Liver (tissue), 9 donors: ENCODE data around the gene KDM4D. TPM values are rescaled to one million over a fixed set of nuclear protein-coding genes. Genes with fewer than 3 reads are reported as not detected.
"Not testable (repeated sequence)": the region's sequence is repeated elsewhere in the genome, so short reads cannot be mapped to it uniquely, and the experiment has no call there.

Experiments
- DNase-seq: peaks from one replicate; pipeline ENCODE4 v3.0.0-alpha.2; 2017; ENCODE audit warnings: low spot score
- H3K27ac ChIP-seq, 2 donors: one replicate each; pipeline ENCODE4 v1.7.0; 2013; ENCODE audit warnings: inconsistent platforms in 2 of 2, low read length in 2 of 2, control low read depth in 1 of 2, low read depth in 1 of 2, mild to moderate bottlenecking in 1 of 2
- H3K27me3 ChIP-seq, 4 donors: one replicate each; pipeline versions ENCODE4 v1.6.1 to v1.7.0; 2013; ENCODE audit warnings: low read length in 3 of 4, inconsistent platforms in 1 of 4, mild to moderate bottlenecking in 1 of 4, moderate library complexity in 1 of 4; ENCODE audit not compliant: control insufficient read depth in 4 of 4, insufficient read depth in 4 of 4
- H3K36me3 ChIP-seq, 4 donors: one replicate each; pipeline versions ENCODE4 v1.6.1 to v1.7.0; 2013; ENCODE audit warnings: low read length in 3 of 4, mild to moderate bottlenecking in 3 of 4, low read depth in 1 of 4, moderate library complexity in 1 of 4; ENCODE audit not compliant: control insufficient read depth in 4 of 4, insufficient read depth in 3 of 4
- H3K4me1 ChIP-seq, 4 donors: one replicate each; pipeline versions ENCODE4 v1.6.1 to v1.7.0; 2013; ENCODE audit warnings: low read length in 3 of 4, mild to moderate bottlenecking in 3 of 4, moderate library complexity in 1 of 4; ENCODE audit not compliant: control insufficient read depth in 4 of 4, insufficient read depth in 4 of 4
- H3K4me3 ChIP-seq, 3 donors: one replicate each; pipeline versions ENCODE4 v1.6.1 to v1.7.0; 2013; ENCODE audit warnings: low read length in 3 of 3, control low read depth in 1 of 3, low read depth in 1 of 3, mild to moderate bottlenecking in 1 of 3
- H3K9ac ChIP-seq, 2 donors: one replicate each; pipeline ENCODE4 v1.7.0; 2013; ENCODE audit warnings: low read length in 2 of 2, mild to moderate bottlenecking in 2 of 2, moderate library complexity in 2 of 2, control low read depth in 1 of 2, low read depth in 1 of 2
- H3K9me3 ChIP-seq, 4 donors: one replicate each; pipeline versions ENCODE4 v1.6.1 to v1.7.0; 2013; ENCODE audit warnings: low read length in 3 of 4; ENCODE audit not compliant: control insufficient read depth in 4 of 4
- ATF3 ChIP-seq: IDR thresholded peaks from 2 replicates; pipeline ENCODE4 v1.6.1; 2016; ENCODE audit warnings: antibody characterized with exemption
- EGR1 ChIP-seq, 2 donors: IDR thresholded peaks; 2 replicates each; pipeline ENCODE4 v1.6.1; 2016 to 2018; ENCODE audit warnings: antibody characterized with exemption in 2 of 2, low read depth in 2 of 2
- FOXA2 ChIP-seq: IDR thresholded peaks from 2 replicates; pipeline ENCODE4 v1.6.1; 2016; ENCODE audit warnings: antibody characterized with exemption
- GABPA ChIP-seq, 2 donors: IDR thresholded peaks in 1 of 2; conservative IDR thresholded peaks in 1 of 2; 2 replicates each; pipeline ENCODE4 v1.6.1; 2016; ENCODE audit warnings: antibody characterized with exemption in 2 of 2, mild to moderate bottlenecking in 1 of 2, moderate library complexity in 1 of 2
- HNF4A ChIP-seq, 2 donors: conservative IDR thresholded peaks; 2 replicates each; pipeline ENCODE4 v1.6.1; 2016; ENCODE audit warnings: antibody characterized with exemption in 2 of 2, mild to moderate bottlenecking in 2 of 2
- HNF4G ChIP-seq: IDR thresholded peaks from 2 replicates; pipeline ENCODE4 v1.6.1; 2016; ENCODE audit warnings: antibody characterized with exemption
- JUND ChIP-seq, 2 donors: IDR thresholded peaks; 2 replicates each; pipeline ENCODE4 v1.6.1; 2016; ENCODE audit warnings: antibody characterized with exemption in 2 of 2
- NR2F2 ChIP-seq: IDR thresholded peaks from 2 replicates; pipeline ENCODE4 v1.6.1; 2016; ENCODE audit warnings: antibody characterized with exemption
- RAD21 ChIP-seq, 2 donors: IDR thresholded peaks; 2 replicates each; pipeline ENCODE4 v1.6.1; 2016; ENCODE audit warnings: antibody characterized with exemption in 2 of 2, mild to moderate bottlenecking in 2 of 2
- REST ChIP-seq: IDR thresholded peaks from 2 replicates; pipeline ENCODE4 v1.6.1; 2016; ENCODE audit warnings: antibody characterized with exemption, mild to moderate bottlenecking
- RXRA ChIP-seq, 2 donors: IDR thresholded peaks; 2 replicates each; pipeline ENCODE4 v1.6.1; 2017 to 2018; ENCODE audit warnings: antibody characterized with exemption in 2 of 2, mild to moderate bottlenecking in 1 of 2
- SP1 ChIP-seq: IDR thresholded peaks from 2 replicates; pipeline ENCODE4 v1.6.1; 2018; ENCODE audit warnings: antibody characterized with exemption, mild to moderate bottlenecking
- WGBS: extraction: QIAGEN DNeasy Blood & Tissue Kit; methylation state at CpG from one replicate; pipeline ENCODE4 v1.1.7; 2013; 5-methylcytosine and 5-hydroxymethylcytosine counted together
- polyA plus RNA-seq, 2 donors: library from polyadenylated mRNA; stranded (reverse) in 1 of 2; unstranded in 1 of 2; fragments of 200-250 nt in 1 of 2; fragments of >200 nt in 1 of 2; fragmentation: Nextera tagmentation in 1 of 2; extraction: Ambion mirVana in 1 of 2; gene quantifications; one replicate each; pipeline versions ENCODE4 v1.2.1 to v1.2.3, GENCODE V29; 2013 to 2015
- total RNA-seq, 2 donors: library from RNA; depleted of rRNA; stranded (reverse); fragments of >200 nt; gene quantifications; one replicate each; pipeline ENCODE4 v1.2.3, GENCODE V29; 2014
- donor health status: healthy.
- donor health status: healthy.
- donor health status: healthy.
- donor health status: healthy.
- donor health status: healthy.

Gene KDM4D
- total and polyA plus RNA-seq, 4 donors = 0.11 to 0.23 (median 0.17) TPM

GRCh38 chr11:95028357-95028756, 54.8 kb downstream of the KDM4D start:
- H3K36me3 ChIP-seq = no peaks in the 10 kb centered on the region
- WGBS = 84% methylated on average over 3 of the region's 3 CpGs
- H3K27ac ChIP-seq = no peak overlapping the region
- no peak for TF ChIP-seq NR2F2
- TF ChIP-seq JUND (IDR thresholded peaks at IDR 0.05) = no peak
- TF ChIP-seq RAD21 (IDR thresholded peaks at IDR 0.05) = no peak
- no peak for TF ChIP-seq FOXA2
- TF ChIP-seq ATF3 = no peak
- TF ChIP-seq REST = no peak
- no peak for DNase-seq
- no peaks in the 10 kb centered on the region for H3K9me3 ChIP-seq
- H3K4me3 ChIP-seq = no peak overlapping the region
- no peaks in the 10 kb centered on the region for H3K27me3 ChIP-seq
- no peaks in the 10 kb centered on the region for H3K4me1 ChIP-seq
- H3K9ac ChIP-seq = no peak overlapping the region

GRCh38 chr11:95033051-95033450, 59.5 kb downstream of the KDM4D start:
- Histone ChIP-seq H3K4me3 (no peak overlapping the region), H3K4me1 (no peaks in the 10 kb centered on the region), H3K27me3 (peaks cover 0 to 13% (median 0%) of the 10 kb centered on the region in 4 donors), H3K9ac (no peak overlapping the region), H3K27ac (no peak overlapping the region), H3K9me3 (no peaks in the 10 kb centered on the region), H3K36me3 (no peaks in the 10 kb centered on the region)
- TF ChIP-seq GABPA (IDR thresholded peaks at IDR 0.05 in 1 of 2, conservative IDR thresholded peaks at IDR 0.05 in 1 of 2) = no peak
- TF ChIP-seq NR2F2 = no peak
- no peak for TF ChIP-seq SP1
- no peak for TF ChIP-seq HNF4A (conservative IDR thresholded peaks at IDR 0.05)
- no peak for TF ChIP-seq RXRA (IDR thresholded peaks at IDR 0.05)
- TF ChIP-seq EGR1 (IDR thresholded peaks at IDR 0.05; ENCODE audit: low read depth in 2 of 2) = no peak
- TF ChIP-seq RAD21 (IDR thresholded peaks at IDR 0.05) = no peak
- no peak for DNase-seq
- 74% methylated on average over 1 of the region's 1 CpG for WGBS

GRCh38 chr11:95035316-95035715, 61.8 kb downstream of the KDM4D start:
- Histone ChIP-seq H3K27me3 (peaks cover 0 to 13% (median 0%) of the 10 kb centered on the region in 4 donors), H3K27ac (no peak overlapping the region), H3K4me1 (no peaks in the 10 kb centered on the region), H3K36me3 (no peaks in the 10 kb centered on the region), H3K9ac (no peak overlapping the region), H3K9me3 (no peaks in the 10 kb centered on the region), H3K4me3 (no peak overlapping the region)
- DNase-seq = no peak
- TF ChIP-seq HNF4A (conservative IDR thresholded peaks at IDR 0.05) (no peak), SP1 (no peak), HNF4G (no peak), JUND (IDR thresholded peaks at IDR 0.05) (no peak), FOXA2 (no peak)
- 79% methylated on average over 2 of the region's 2 CpGs for WGBS

GRCh38 chr11:95037356-95038035, 64.0 kb downstream of the KDM4D start:
- H3K9ac ChIP-seq, H3K36me3 ChIP-seq, H3K4me1 ChIP-seq, H3K27ac ChIP-seq, DNase-seq, H3K9me3 ChIP-seq: not testable (repeated sequence)
- Histone ChIP-seq H3K4me3 (peak overlapping the region in 1 of 3 donors; percentile 38), H3K27me3 (peaks cover 0 to 13% (median 3%) of the 10 kb centered on the region in 4 donors)
- WGBS = 31% methylated on average over 71 of the region's 71 CpGs
